Right lobe of liver (tissue), 4 donors: Measurements from ENCODE around the gene HOXC11.

Experiments
- POLR2A ChIP-seq: fragments of 450-650 bp; IDR thresholded peaks from one replicate; pipeline ENCODE4 v1.6.1; 2017; ENCODE audit warnings: antibody characterized with exemption, mild to moderate bottlenecking
- TF ChIP-seq, protein P1 (sequence below), 4 donors: fragments of 200-600 bp in 3 of 4; fragments of 450-650 bp in 1 of 4; IDR thresholded peaks; one replicate each; pipeline versions ENCODE4 v1.5.1 to v1.8.0; 2016 to 2022; ENCODE audit warnings: antibody characterized with exemption in 4 of 4, mild to moderate bottlenecking in 2 of 4
- donor health status: DM: no; HTN: no; CAD: no.
- donor health status: DM: no; HTN: no; CAD: no.
- donor health status: DM: no; HTN: yes; CAD: no.

- TF ChIP-seq, protein P1, sequence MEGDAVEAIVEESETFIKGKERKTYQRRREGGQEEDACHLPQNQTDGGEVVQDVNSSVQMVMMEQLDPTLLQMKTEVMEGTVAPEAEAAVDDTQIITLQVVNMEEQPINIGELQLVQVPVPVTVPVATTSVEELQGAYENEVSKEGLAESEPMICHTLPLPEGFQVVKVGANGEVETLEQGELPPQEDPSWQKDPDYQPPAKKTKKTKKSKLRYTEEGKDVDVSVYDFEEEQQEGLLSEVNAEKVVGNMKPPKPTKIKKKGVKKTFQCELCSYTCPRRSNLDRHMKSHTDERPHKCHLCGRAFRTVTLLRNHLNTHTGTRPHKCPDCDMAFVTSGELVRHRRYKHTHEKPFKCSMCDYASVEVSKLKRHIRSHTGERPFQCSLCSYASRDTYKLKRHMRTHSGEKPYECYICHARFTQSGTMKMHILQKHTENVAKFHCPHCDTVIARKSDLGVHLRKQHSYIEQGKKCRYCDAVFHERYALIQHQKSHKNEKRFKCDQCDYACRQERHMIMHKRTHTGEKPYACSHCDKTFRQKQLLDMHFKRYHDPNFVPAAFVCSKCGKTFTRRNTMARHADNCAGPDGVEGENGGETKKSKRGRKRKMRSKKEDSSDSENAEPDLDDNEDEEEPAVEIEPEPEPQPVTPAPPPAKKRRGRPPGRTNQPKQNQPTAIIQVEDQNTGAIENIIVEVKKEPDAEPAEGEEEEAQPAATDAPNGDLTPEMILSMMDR (IDR thresholded peaks at IDR 0.05) = no peak
- no peak for TF ChIP-seq POLR2A
Observed at GRCh38 chr12:54016478-54016964, 43.6 kb downstream of the HOXC11 start.
